MCF 10A (cell line): ENCODE measurements around the gene CAMK2A. TPM values are rescaled to one million over a fixed set of nuclear protein-coding genes. Genes with fewer than 3 reads are reported as not detected.

ENCODE experiments used
- BruUV-seq: library from RNA; stranded (reverse); fragments of 400-500 nt; replicated peaks from 2 replicates; lab custom pipeline; 2021; lab: Mats Ljungman, UMichigan
- CTCF ChIA-PET: fragments of 300-600 bp; sonication (Branson Sonifier 250); formaldehyde crosslinking; extraction: SDS; loops from one replicate; lab custom pipeline; 2021; ENCODE audit warnings: antibody characterized with exemption, inconsistent platforms; lab: Yijun Ruan, JAX
- POLR2A ChIA-PET: fragments of 300-600, 350-650 bp; sonication (Branson Sonifier 250); formaldehyde crosslinking; extraction: SDS; loops from one replicate; lab custom pipeline; 2020; ENCODE audit warnings: antibody characterized with exemption, inconsistent platforms; lab: Yijun Ruan, JAX
- DNase-seq: peaks from one replicate; pipeline ENCODE4 v3.0.0-alpha.2; 2018; ENCODE audit not compliant: unreplicated experiment
- H3K27ac Mint-ChIP-seq: one replicate; pipeline ENCODE4 v1.8.0; 2022; ENCODE audit warnings: mild to moderate bottlenecking, low read depth, mixed read lengths; ENCODE audit not compliant: unreplicated experiment
- H3K27me3 Mint-ChIP-seq: one replicate; pipeline ENCODE4 v1.8.0; 2022; ENCODE audit warnings: mixed read lengths; ENCODE audit not compliant: insufficient read depth, unreplicated experiment
- H3K36me3 Mint-ChIP-seq: one replicate; pipeline ENCODE4 v1.8.0; 2022; ENCODE audit warnings: mild to moderate bottlenecking, moderate library complexity, mixed read lengths; ENCODE audit not compliant: insufficient read depth, unreplicated experiment
- H3K4me1 Mint-ChIP-seq: one replicate; pipeline ENCODE4 v1.8.0; 2022; ENCODE audit warnings: mixed read lengths; ENCODE audit not compliant: insufficient read depth, unreplicated experiment
- H3K4me3 Mint-ChIP-seq: one replicate; pipeline ENCODE4 v1.8.0; 2022; ENCODE audit warnings: mild to moderate bottlenecking, moderate library complexity, mixed read lengths; ENCODE audit not compliant: unreplicated experiment
- H3K9me3 Mint-ChIP-seq: one replicate; pipeline ENCODE4 v1.8.0; 2022; ENCODE audit warnings: mixed read lengths; ENCODE audit not compliant: unreplicated experiment
- intact Hi-C: fragments of 100-400 bp; cut with micrococcal nuclease; formaldehyde crosslinking; loops from 2 replicates; pipeline ENCODE4 v1.14.1; 2022
- total RNA-seq: library from RNA; stranded (reverse); gene quantifications from 2 replicates; pipeline ENCODE4 v1.2.3, GENCODE V29; 2022
- TF ChIP-seq, protein P1 (sequence below): fragments of 200-600 bp; IDR thresholded peaks from one replicate; pipeline ENCODE4 v1.8.0; 2022; ENCODE audit warnings: antibody characterized with exemption, mild to moderate bottlenecking; ENCODE audit not compliant: unreplicated experiment

CAMK2A gene
- total RNA-seq, 1 experiment from 2014 or later, result not detected

- BruUV-seq, result no TSS peak
- peaks cover 7% of the 10 kb centered on the region for H3K4me1 Mint-ChIP-seq
- no peaks in the 10 kb centered on the region for H3K9me3 Mint-ChIP-seq
- H3K4me3 Mint-ChIP-seq, result no peak overlapping the region
- intact Hi-C loops, result no loop called here
- no peak overlapping the region for H3K27ac Mint-ChIP-seq
- DNase-seq, result no peak
- ChIA-PET CTCF (interaction anchor here (0.6 to 1.8 kb wide), 5 partner anchors 12 to 113 kb away, joined by 3 to 6 read pairs (median 3); no protein-coding TSS in a partner anchor), POLR2A (interaction anchor here (1.7 kb wide), 1 partner anchor 20 kb away, joined by 3 read pairs; no protein-coding TSS in a partner anchor)
- H3K36me3 Mint-ChIP-seq, result no peaks in the 10 kb centered on the region
- TF ChIP-seq, protein P1, sequence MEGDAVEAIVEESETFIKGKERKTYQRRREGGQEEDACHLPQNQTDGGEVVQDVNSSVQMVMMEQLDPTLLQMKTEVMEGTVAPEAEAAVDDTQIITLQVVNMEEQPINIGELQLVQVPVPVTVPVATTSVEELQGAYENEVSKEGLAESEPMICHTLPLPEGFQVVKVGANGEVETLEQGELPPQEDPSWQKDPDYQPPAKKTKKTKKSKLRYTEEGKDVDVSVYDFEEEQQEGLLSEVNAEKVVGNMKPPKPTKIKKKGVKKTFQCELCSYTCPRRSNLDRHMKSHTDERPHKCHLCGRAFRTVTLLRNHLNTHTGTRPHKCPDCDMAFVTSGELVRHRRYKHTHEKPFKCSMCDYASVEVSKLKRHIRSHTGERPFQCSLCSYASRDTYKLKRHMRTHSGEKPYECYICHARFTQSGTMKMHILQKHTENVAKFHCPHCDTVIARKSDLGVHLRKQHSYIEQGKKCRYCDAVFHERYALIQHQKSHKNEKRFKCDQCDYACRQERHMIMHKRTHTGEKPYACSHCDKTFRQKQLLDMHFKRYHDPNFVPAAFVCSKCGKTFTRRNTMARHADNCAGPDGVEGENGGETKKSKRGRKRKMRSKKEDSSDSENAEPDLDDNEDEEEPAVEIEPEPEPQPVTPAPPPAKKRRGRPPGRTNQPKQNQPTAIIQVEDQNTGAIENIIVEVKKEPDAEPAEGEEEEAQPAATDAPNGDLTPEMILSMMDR, result no peak
- no peaks in the 10 kb centered on the region for H3K27me3 Mint-ChIP-seq
Measured at GRCh38 chr5:150243590-150243989, 46.0 kb downstream of the CAMK2A start.

DNA sequence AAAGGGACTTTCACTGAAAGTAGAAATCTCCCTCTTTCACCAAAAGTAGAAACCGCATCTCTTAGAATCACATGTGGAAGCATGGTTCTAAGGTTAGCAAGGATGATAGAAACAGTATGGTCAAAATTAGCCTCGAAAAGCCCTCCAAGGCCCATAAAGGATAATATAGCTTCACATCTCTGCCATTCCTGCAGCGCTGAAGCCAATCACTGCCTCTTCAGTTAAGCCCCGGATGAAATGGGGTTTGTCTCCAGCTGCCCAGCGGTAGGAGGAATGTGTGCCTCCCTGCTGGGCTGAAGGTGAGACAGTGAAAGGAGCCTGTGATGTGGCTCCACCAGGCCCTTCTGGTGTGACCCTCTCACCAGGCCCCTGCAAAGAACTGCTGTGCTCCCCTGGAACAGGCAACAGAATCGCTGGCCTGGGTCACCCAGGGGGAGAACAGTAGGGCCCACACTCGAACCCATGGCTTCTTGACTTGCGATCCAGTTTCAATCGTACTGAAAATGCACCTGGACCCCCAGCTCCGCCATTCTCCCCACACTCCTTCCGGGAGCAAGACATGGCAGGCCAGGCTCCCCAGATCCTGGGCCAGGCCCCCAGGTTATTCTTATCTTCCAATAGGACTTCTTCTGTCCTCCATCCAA lies 47.2 kb downstream of the CAMK2A start:
- no TSS peak for BruUV-seq

GRCh38 chr5:150241298-150242160 lies 48.0 kb downstream of the CAMK2A start:
- BruUV-seq, result no TSS peak
- Mint-ChIP-seq H3K4me3 (no peak overlapping the region), H3K4me1 (no peaks in the 10 kb centered on the region), H3K36me3 (no peaks in the 10 kb centered on the region), H3K27ac (peak overlapping the region; percentile 4), H3K27me3 (no peaks in the 10 kb centered on the region), H3K9me3 (no peaks in the 10 kb centered on the region)
- no peak for DNase-seq
- ChIA-PET CTCF (interaction anchor here (0.7 to 0.8 kb wide), 2 partner anchors 109 to 881 kb away, joined by 3 to 5 read pairs; no protein-coding TSS in a partner anchor), POLR2A (no interaction called here)
- intact Hi-C loops, result no loop called here
- TF ChIP-seq, protein P1, result no peak

More for the DNA sequence above, 47.2 kb downstream of the CAMK2A start:
- ChIA-PET CTCF (interaction anchor here (0.6 to 1.8 kb wide), 5 partner anchors 31 to 882 kb away, joined by 3 to 6 read pairs (median 5); no protein-coding TSS in a partner anchor), POLR2A (interaction anchor here (0.6 kb wide), 1 partner anchor 78 kb away, joined by 3 read pairs; no protein-coding TSS in a partner anchor)
- H3K27ac Mint-ChIP-seq, result no peak overlapping the region
- TF ChIP-seq, protein P1, result no peak
- no peak for DNase-seq
- no peaks in the 10 kb centered on the region for H3K36me3 Mint-ChIP-seq
- H3K27me3 Mint-ChIP-seq, result no peaks in the 10 kb centered on the region
- intact Hi-C loops, result no loop called here
- H3K9me3 Mint-ChIP-seq, result no peaks in the 10 kb centered on the region
- peaks cover 6% of the 10 kb centered on the region for H3K4me1 Mint-ChIP-seq
- H3K4me3 Mint-ChIP-seq, result no peak overlapping the region

DNA sequence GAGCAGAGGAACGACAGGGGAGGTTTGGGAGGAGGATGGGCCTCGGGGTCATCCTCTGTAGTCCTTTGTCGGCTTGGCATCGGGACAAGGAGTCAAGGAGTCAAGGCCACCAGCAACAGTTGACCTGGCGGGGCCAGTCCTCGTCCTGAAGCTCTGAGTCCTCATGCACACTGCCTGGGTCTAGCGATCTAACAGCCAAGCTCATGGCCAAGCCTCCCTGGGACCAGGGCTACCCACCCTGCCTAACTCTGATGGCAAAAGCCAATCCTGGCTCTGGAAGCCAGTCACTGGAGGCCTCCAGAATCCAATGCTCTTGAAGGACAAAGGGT lies 49.8 kb downstream of the CAMK2A start:
- no peak overlapping the region for H3K27ac Mint-ChIP-seq
- ChIA-PET POLR2A (interaction anchor here (0.9 kb wide), 1 partner anchor 38 kb away, joined by 3 read pairs; no protein-coding TSS in a partner anchor), CTCF (interaction anchor here (1.0 kb wide), 1 partner anchor 110 kb away, joined by 3 read pairs; no protein-coding TSS in a partner anchor)
- H3K9me3 Mint-ChIP-seq, result no peaks in the 10 kb centered on the region
- no peaks in the 10 kb centered on the region for H3K27me3 Mint-ChIP-seq
- no TSS peak for BruUV-seq
- TF ChIP-seq, protein P1, result no peak
- H3K36me3 Mint-ChIP-seq, result no peaks in the 10 kb centered on the region
- intact Hi-C loops, result no loop called here
- no peak for DNase-seq
- no peak overlapping the region for H3K4me3 Mint-ChIP-seq
- no peaks in the 10 kb centered on the region for H3K4me1 Mint-ChIP-seq
